MCF 10A (cell line): ENCODE results near the gene FILIP1L. TPM values are rescaled to one million over a fixed set of nuclear protein-coding genes. Genes with fewer than 3 reads are reported as not detected.
A peak's percentile ranks its signal among the peaks of the same experiment; 100 is the strongest.

ENCODE experiments used
- BruUV-seq: library from RNA; stranded (reverse); fragments of 400-500 nt; replicated peaks from 2 replicates; lab custom pipeline; 2021; lab: Mats Ljungman, UMichigan
- CTCF ChIA-PET: fragments of 300-600 bp; sonication (Branson Sonifier 250); formaldehyde crosslinking; extraction: SDS; loops from one replicate; lab custom pipeline; 2021; ENCODE audit warnings: antibody characterized with exemption, inconsistent platforms; lab: Yijun Ruan, JAX
- POLR2A ChIA-PET: fragments of 300-600, 350-650 bp; sonication (Branson Sonifier 250); formaldehyde crosslinking; extraction: SDS; loops from one replicate; lab custom pipeline; 2020; ENCODE audit warnings: antibody characterized with exemption, inconsistent platforms; lab: Yijun Ruan, JAX
- DNase-seq: peaks from one replicate; pipeline ENCODE4 v3.0.0-alpha.2; 2018; ENCODE audit not compliant: unreplicated experiment
- H3K27ac Mint-ChIP-seq: one replicate; pipeline ENCODE4 v1.8.0; 2022; ENCODE audit warnings: mild to moderate bottlenecking, low read depth, mixed read lengths; ENCODE audit not compliant: unreplicated experiment
- H3K27me3 Mint-ChIP-seq: one replicate; pipeline ENCODE4 v1.8.0; 2022; ENCODE audit warnings: mixed read lengths; ENCODE audit not compliant: insufficient read depth, unreplicated experiment
- H3K36me3 Mint-ChIP-seq: one replicate; pipeline ENCODE4 v1.8.0; 2022; ENCODE audit warnings: mild to moderate bottlenecking, moderate library complexity, mixed read lengths; ENCODE audit not compliant: insufficient read depth, unreplicated experiment
- H3K4me1 Mint-ChIP-seq: one replicate; pipeline ENCODE4 v1.8.0; 2022; ENCODE audit warnings: mixed read lengths; ENCODE audit not compliant: insufficient read depth, unreplicated experiment
- H3K4me3 Mint-ChIP-seq: one replicate; pipeline ENCODE4 v1.8.0; 2022; ENCODE audit warnings: mild to moderate bottlenecking, moderate library complexity, mixed read lengths; ENCODE audit not compliant: unreplicated experiment
- H3K9me3 Mint-ChIP-seq: one replicate; pipeline ENCODE4 v1.8.0; 2022; ENCODE audit warnings: mixed read lengths; ENCODE audit not compliant: unreplicated experiment
- CTCF ChIP-seq: fragments of 200-600 bp; IDR thresholded peaks from one replicate; pipeline ENCODE4 v1.8.0; 2022; ENCODE audit warnings: antibody characterized with exemption, mild to moderate bottlenecking; ENCODE audit not compliant: unreplicated experiment
- intact Hi-C: fragments of 100-400 bp; cut with micrococcal nuclease; formaldehyde crosslinking; loops from 2 replicates; pipeline ENCODE4 v1.14.1; 2022
- total RNA-seq: library from RNA; stranded (reverse); gene quantifications from 2 replicates; pipeline ENCODE4 v1.2.3, GENCODE V29; 2022

The FILIP1L gene
- total RNA-seq, 1 experiment from 2014 or later = 2.4 TPM

DNA sequence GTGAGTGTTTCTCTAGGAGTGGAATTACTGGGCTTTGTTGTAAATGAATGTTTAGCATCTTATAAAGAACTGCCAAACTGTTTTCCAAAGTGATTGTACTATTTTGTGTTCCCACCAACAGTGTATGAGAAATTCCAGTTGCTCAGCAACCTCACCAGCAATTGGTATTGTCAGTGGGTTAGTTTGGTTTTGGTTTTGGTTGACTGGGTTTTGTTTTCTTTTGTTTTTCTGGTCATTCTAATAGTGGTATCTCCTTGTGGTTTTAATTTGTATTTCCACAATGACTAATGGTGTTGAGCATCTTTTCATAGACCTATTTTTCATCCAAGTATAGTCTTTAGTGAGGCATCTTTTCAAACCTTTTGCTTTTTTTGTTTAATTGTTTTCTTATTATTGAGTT lies 27.1 kb downstream of the FILIP1L start:
- TF ChIP-seq CTCF = no peak

DNA sequence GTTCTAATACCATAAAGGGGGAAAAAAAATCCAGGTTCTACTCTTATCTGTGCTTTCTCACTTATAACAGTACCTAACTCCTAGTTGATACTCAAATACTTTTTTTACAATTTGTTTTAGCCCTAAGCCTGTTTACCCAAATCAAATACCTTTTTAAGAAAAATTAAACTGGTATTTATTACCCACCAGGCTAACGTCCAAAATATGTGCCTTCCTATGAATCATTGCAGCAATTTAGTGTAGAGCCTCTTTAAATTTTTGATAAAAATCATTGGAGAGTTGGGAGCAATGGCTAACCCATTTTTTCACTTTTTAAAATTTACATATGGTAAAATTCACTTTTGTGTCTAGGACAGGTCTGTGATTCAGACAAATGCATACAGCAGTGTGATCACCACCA lies 27.9 kb downstream of the FILIP1L start:
- peaks cover 10% of the 10 kb centered on the region for H3K36me3 Mint-ChIP-seq
- peak overlapping the region; percentile 8 for H3K27ac Mint-ChIP-seq
- H3K9me3 Mint-ChIP-seq = no peaks in the 10 kb centered on the region
- peaks cover 9% of the 10 kb centered on the region for H3K4me1 Mint-ChIP-seq
- DNase-seq = no peak
- no peaks in the 10 kb centered on the region for H3K27me3 Mint-ChIP-seq
- no peak overlapping the region for H3K4me3 Mint-ChIP-seq
- POLR2A ChIA-PET = interaction anchor here (1.1 to 2.0 kb wide), 2 partner anchors 12 to 25 kb away, joined by 3 to 4 read pairs; no protein-coding TSS in a partner anchor
- no peak for TF ChIP-seq CTCF
- intact Hi-C loops = no loop called here
- CTCF ChIA-PET = interaction anchor here (0.6 to 3.2 kb wide), 3 partner anchors 15 to 245 kb away, joined by 3 to 14 read pairs (median 3); no protein-coding TSS in a partner anchor
- BruUV-seq = no TSS peak

More for the DNA sequence above, 27.1 kb downstream of the FILIP1L start:
- peak overlapping the region; percentile 8 for H3K27ac Mint-ChIP-seq
- peaks cover 8% of the 10 kb centered on the region for H3K36me3 Mint-ChIP-seq
- POLR2A ChIA-PET = interaction anchor here (2.0 kb wide), 1 partner anchor 13 kb away, joined by 4 read pairs; no protein-coding TSS in a partner anchor
- no peaks in the 10 kb centered on the region for H3K9me3 Mint-ChIP-seq
- peaks cover 9% of the 10 kb centered on the region for H3K4me1 Mint-ChIP-seq
- no peak overlapping the region for H3K4me3 Mint-ChIP-seq
- CTCF ChIA-PET = interaction anchor here (0.6 kb wide), 1 partner anchor 128 kb away, joined by 3 read pairs; no protein-coding TSS in a partner anchor
- intact Hi-C loops = no loop called here
- DNase-seq = no peak
- H3K27me3 Mint-ChIP-seq = no peaks in the 10 kb centered on the region
- BruUV-seq = no TSS peak

- Mint-ChIP-seq H3K4me1 (peaks cover 9% of the 10 kb centered on the region), H3K27ac (no peak overlapping the region), H3K4me3 (no peak overlapping the region), H3K9me3 (no peaks in the 10 kb centered on the region), H3K27me3 (no peaks in the 10 kb centered on the region), H3K36me3 (peaks cover 10% of the 10 kb centered on the region)
- intact Hi-C loops = no loop called here
- DNase-seq = no peak
- BruUV-seq = no TSS peak
- no peak for TF ChIP-seq CTCF
- POLR2A ChIA-PET = no interaction called here
- CTCF ChIA-PET = interaction anchor here (0.7 to 3.2 kb wide), 3 partner anchors 14 to 290 kb away, joined by 3 to 14 read pairs (median 3); no protein-coding TSS in a partner anchor
These were observed 30.0 kb downstream of the FILIP1L start for GRCh38 chr3:100084100-100084806.

GRCh38 chr3:100083209-100083608 lies 31.1 kb downstream of the FILIP1L start:
- Mint-ChIP-seq H3K27me3 (no peaks in the 10 kb centered on the region), H3K4me1 (no peaks in the 10 kb centered on the region), H3K4me3 (no peak overlapping the region), H3K27ac (no peak overlapping the region), H3K36me3 (peaks cover 10% of the 10 kb centered on the region), H3K9me3 (no peaks in the 10 kb centered on the region)
- DNase-seq = no peak
- ChIA-PET CTCF (interaction anchor here (0.6 kb wide), 1 partner anchor 260 kb away, joined by 4 read pairs; no protein-coding TSS in a partner anchor), POLR2A (interaction anchor here (0.7 kb wide), 1 partner anchor 197 kb away, joined by 3 read pairs; no protein-coding TSS in a partner anchor)
- intact Hi-C loops = no loop called here
- TF ChIP-seq CTCF = no peak
- BruUV-seq = no TSS peak
